H9 (cell line): Measurements from ENCODE around the gene TPD52L3. TPM values are rescaled to one million over a fixed set of nuclear protein-coding genes. Genes with fewer than 3 reads are reported as not detected.

Experiments
- DNase-seq: peaks from one replicate; pipeline ENCODE4 v3.0.0-alpha.2; 2017
- H2AFZ ChIP-seq: one replicate; pipeline ENCODE4 v1.6.1; 2013; ENCODE audit warnings: mild to moderate bottlenecking, low read length, control low read depth, moderate library complexity
- H2AK5ac ChIP-seq: 2 replicates; pipeline ENCODE4 v1.6.1; 2013; ENCODE audit warnings: low read length, control low read depth, mixed read lengths; ENCODE audit not compliant: insufficient read length
- H2BK120ac ChIP-seq: one replicate; pipeline ENCODE4 v1.6.1; 2013; ENCODE audit warnings: low read depth, mild to moderate bottlenecking, low read length, control low read depth, inconsistent platforms; ENCODE audit not compliant: poor library complexity, severe bottlenecking
- H2BK12ac ChIP-seq: 2 replicates; pipeline ENCODE4 v1.6.1; 2013; ENCODE audit warnings: low read length, control low read depth, mixed read lengths, low read depth; ENCODE audit not compliant: insufficient read length
- H2BK15ac ChIP-seq: 2 replicates; pipeline ENCODE4 v1.6.1; 2013; ENCODE audit warnings: low read depth, low read length, control low read depth
- H2BK20ac ChIP-seq: one replicate; pipeline ENCODE4 v1.6.1; 2013; ENCODE audit warnings: low read depth, mild to moderate bottlenecking, low read length, control low read depth, inconsistent platforms; ENCODE audit not compliant: poor library complexity, severe bottlenecking
- H2BK5ac ChIP-seq: 2 replicates; pipeline ENCODE4 v1.6.1; 2013; ENCODE audit warnings: low read length, control low read depth, mixed read lengths; ENCODE audit not compliant: insufficient read length
- H3K14ac ChIP-seq: 2 replicates; pipeline ENCODE4 v1.6.1; 2013; ENCODE audit warnings: low read length, control low read depth; ENCODE audit not compliant: insufficient read depth
- H3K18ac ChIP-seq: 2 replicates; pipeline ENCODE4 v1.6.1; 2013; ENCODE audit warnings: low read depth, mild to moderate bottlenecking, mixed read lengths, low read length, control low read depth; ENCODE audit not compliant: insufficient read length
- H3K23ac ChIP-seq: 2 replicates; pipeline ENCODE4 v1.6.1; 2013; ENCODE audit warnings: low read length, control low read depth, mixed read lengths, low read depth; ENCODE audit not compliant: insufficient read length
- H3K23me2 ChIP-seq: 2 replicates; pipeline ENCODE4 v1.6.1; 2013; ENCODE audit warnings: low read depth, mild to moderate bottlenecking, mixed read lengths, low read length, control low read depth; ENCODE audit not compliant: insufficient read length, poor library complexity, severe bottlenecking
- H3K27ac ChIP-seq: 2 replicates; pipeline ENCODE4 v1.5.1; 2013; ENCODE audit warnings: low read length, control low read depth, mixed read lengths, low read depth; ENCODE audit not compliant: insufficient read length
- H3K27me3 ChIP-seq: 2 replicates; pipeline ENCODE4 v1.6.1; 2013; ENCODE audit warnings: low read length, control low read depth, inconsistent platforms; ENCODE audit not compliant: insufficient read depth
- H3K4ac ChIP-seq: 2 replicates; pipeline ENCODE4 v1.6.1; 2013; ENCODE audit warnings: low read depth, mild to moderate bottlenecking, control low read depth, inconsistent platforms, low read length, moderate library complexity
- H3K4me1 ChIP-seq: 2 replicates; pipeline ENCODE4 v1.6.1; 2013; ENCODE audit warnings: low read length, control low read depth, inconsistent platforms; ENCODE audit not compliant: insufficient read depth
- H3K4me2 ChIP-seq: 2 replicates; pipeline ENCODE4 v1.6.1; 2013; ENCODE audit warnings: low read length, control low read depth, mixed read lengths; ENCODE audit not compliant: insufficient read length, insufficient read depth
- H3K56ac ChIP-seq: 2 replicates; pipeline ENCODE4 v1.6.1; 2013; ENCODE audit warnings: low read depth, mild to moderate bottlenecking, mixed read lengths, low read length, control low read depth; ENCODE audit not compliant: insufficient read length
- H3K79me1 ChIP-seq: 2 replicates; pipeline ENCODE4 v1.6.1; 2013; ENCODE audit warnings: low read depth, mild to moderate bottlenecking, moderate library complexity, low read length, control low read depth, inconsistent platforms; ENCODE audit not compliant: insufficient read depth, poor library complexity, severe bottlenecking
- H3K79me2 ChIP-seq: 2 replicates; pipeline ENCODE4 v1.6.1; 2013; ENCODE audit warnings: low read length, control low read depth, inconsistent platforms; ENCODE audit not compliant: insufficient read depth
- H3K9ac ChIP-seq: 2 replicates; pipeline ENCODE4 v1.6.1; 2013; ENCODE audit warnings: low read length, control low read depth, mixed read lengths; ENCODE audit not compliant: insufficient read length; ENCODE audit errors: extremely low read depth
- H3K9me3 ChIP-seq: one replicate; pipeline ENCODE4 v1.6.1; 2013; ENCODE audit warnings: low read depth, low read length, inconsistent platforms; ENCODE audit not compliant: control insufficient read depth
- H3T11ph ChIP-seq: one replicate; pipeline ENCODE4 v1.6.1; 2013; ENCODE audit warnings: mild to moderate bottlenecking, low read length, control low read depth, inconsistent platforms
- H4K20me1 ChIP-seq: one replicate; pipeline ENCODE4 v1.6.1; 2013; ENCODE audit not compliant: control insufficient read depth, insufficient read length, insufficient read depth
- H4K5ac ChIP-seq: 2 replicates; pipeline ENCODE4 v1.6.1; 2013; ENCODE audit warnings: low read depth, mild to moderate bottlenecking, mixed read lengths, low read length, control low read depth; ENCODE audit not compliant: insufficient read length
- H4K8ac ChIP-seq: replicated peaks from 2 replicates; pipeline ENCODE4 v1.6.1; 2013; ENCODE audit warnings: low read length, control low read depth, mixed read lengths, low read depth; ENCODE audit not compliant: insufficient read length
- H4K91ac ChIP-seq: 2 replicates; pipeline ENCODE4 v1.6.1; 2013; ENCODE audit warnings: low read depth, mild to moderate bottlenecking, moderate library complexity, mixed read lengths, low read length, control low read depth; ENCODE audit not compliant: insufficient read length
- H3K27ac Mint-ChIP-seq, 3 experiments: 2 replicates in 2 of 3; 3 replicates in 1 of 3; pipeline ENCODE4 v1.8.0; 2020 to 2021; ENCODE audit warnings: mixed read lengths in 3 of 3, mild to moderate bottlenecking in 1 of 3, moderate library complexity in 1 of 3
- H3K27me3 Mint-ChIP-seq: 2 replicates; pipeline ENCODE4 v1.8.0; 2021; ENCODE audit warnings: low read depth, mild to moderate bottlenecking, moderate library complexity, mixed read lengths
- H3K36me3 Mint-ChIP-seq, 3 experiments: 2 replicates in 2 of 3; 3 replicates in 1 of 3; pipeline ENCODE4 v1.8.0; 2020 to 2021; ENCODE audit warnings: low read depth in 3 of 3, mixed read lengths in 3 of 3; ENCODE audit not compliant: insufficient read depth in 1 of 3
- H3K4me1 Mint-ChIP-seq, 2 experiments: 2 replicates each; pipeline ENCODE4 v1.8.0; 2020; ENCODE audit warnings: mixed read lengths in 2 of 2
- H3K4me3 Mint-ChIP-seq, 2 experiments: 2 replicates in 1 of 2; 3 replicates in 1 of 2; pipeline ENCODE4 v1.8.0; 2020 to 2021; ENCODE audit warnings: mild to moderate bottlenecking in 2 of 2, mixed read lengths in 2 of 2, moderate library complexity in 1 of 2
- H3K9me3 Mint-ChIP-seq, 2 experiments: 2 replicates in 1 of 2; 3 replicates in 1 of 2; pipeline ENCODE4 v1.8.0; 2020; ENCODE audit warnings: mild to moderate bottlenecking in 2 of 2, mixed read lengths in 2 of 2, moderate library complexity in 1 of 2
- CTCF ChIP-seq: fragments of 200-600 bp; sonication (generic); conservative IDR thresholded peaks from 3 replicates; pipeline ENCODE4 v1.8.0; 2021; ENCODE audit warnings: antibody characterized with exemption, mild to moderate bottlenecking
- WGBS: extraction: QIAGEN DNeasy Blood & Tissue Kit; methylation state at CpG from one replicate; pipeline ENCODE4 v1.1.7; 2013; ENCODE audit warnings: missing lambda C conversion rate, low lambda C conversion rate, mixed read lengths; ENCODE audit not compliant: insufficient read length; ENCODE audit errors: extremely low coverage; 5-methylcytosine and 5-hydroxymethylcytosine counted together
- total RNA-seq: library from RNA; stranded (reverse); gene quantifications from 2 replicates; pipeline ENCODE4 v1.2.1, GENCODE V29; 2021

Gene TPD52L3
- total RNA-seq, 1 experiment from 2014 or later = not detected

GRCh38 chr9:6356441-6356840 lies 28.3 kb downstream of the TPD52L3 start:
- H2BK15ac ChIP-seq = no peak overlapping the region
- no peak overlapping the region for H3T11ph ChIP-seq
- no peaks in the 10 kb centered on the region for H3K27me3 ChIP-seq
- no peak overlapping the region for H2BK120ac ChIP-seq
- DNase-seq = no peak
- peaks cover 6 to 9% of the 10 kb centered on the region in 2 experiments for H3K4me1 Mint-ChIP-seq
- no peaks in the 10 kb centered on the region for H4K20me1 ChIP-seq
- no peak overlapping the region for H3K27ac Mint-ChIP-seq
- WGBS = no CpG with 5 or more reads among the region's 1 CpG
- no peaks in the 10 kb centered on the region for H3K9me3 Mint-ChIP-seq
- no peak overlapping the region for H3K23ac ChIP-seq
- no peaks in the 10 kb centered on the region for H3K79me1 ChIP-seq
- peaks cover 4% of the 10 kb centered on the region for H3K27me3 Mint-ChIP-seq
- H3K23me2 ChIP-seq = no peaks in the 10 kb centered on the region
- no peak overlapping the region for H2BK12ac ChIP-seq
- H4K91ac ChIP-seq = no peak overlapping the region
- H3K27ac ChIP-seq = no peak overlapping the region
- no peak overlapping the region for H4K8ac ChIP-seq
- H3K36me3 Mint-ChIP-seq = no peaks in the 10 kb centered on the region
- no peaks in the 10 kb centered on the region for H3K79me2 ChIP-seq
- no peak overlapping the region for H3K4ac ChIP-seq
- H3K4me1 ChIP-seq = no peaks in the 10 kb centered on the region
- no peak overlapping the region for H3K9ac ChIP-seq
- no peak overlapping the region for H4K5ac ChIP-seq
- H3K18ac ChIP-seq = no peak overlapping the region
- H2BK20ac ChIP-seq = no peak overlapping the region
- H3K4me3 Mint-ChIP-seq = no peak overlapping the region
- no peak overlapping the region for H2AK5ac ChIP-seq
- no peaks in the 10 kb centered on the region for H3K9me3 ChIP-seq
- H2BK5ac ChIP-seq = no peak overlapping the region
- H2AFZ ChIP-seq = no peak overlapping the region
- H3K14ac ChIP-seq = no peak overlapping the region
- H3K56ac ChIP-seq = no peak overlapping the region
- H3K4me2 ChIP-seq = no peak overlapping the region
- TF ChIP-seq CTCF = no peak
